Fibroblast of peridontal ligament (primary cell): ENCODE data around the gene SIRT2.
"Not testable (repeated sequence)": the region's sequence is repeated elsewhere in the genome, so short reads cannot be mapped to it uniquely, and the experiment has no call there.

ENCODE experiments used
- DNase-seq: peaks from one replicate; pipeline ENCODE4 v3.0.0-alpha.2; 2010; ENCODE audit errors: extremely low read depth

Gene SIRT2

GRCh38 chr19:38869160-38869835 lies 30.1 kb downstream of the SIRT2 start:
- no peak for DNase-seq

- DNase-seq, result no peak
Measured at GRCh38 chr19:38868551-38868950, 30.9 kb downstream of the SIRT2 start.

DNA sequence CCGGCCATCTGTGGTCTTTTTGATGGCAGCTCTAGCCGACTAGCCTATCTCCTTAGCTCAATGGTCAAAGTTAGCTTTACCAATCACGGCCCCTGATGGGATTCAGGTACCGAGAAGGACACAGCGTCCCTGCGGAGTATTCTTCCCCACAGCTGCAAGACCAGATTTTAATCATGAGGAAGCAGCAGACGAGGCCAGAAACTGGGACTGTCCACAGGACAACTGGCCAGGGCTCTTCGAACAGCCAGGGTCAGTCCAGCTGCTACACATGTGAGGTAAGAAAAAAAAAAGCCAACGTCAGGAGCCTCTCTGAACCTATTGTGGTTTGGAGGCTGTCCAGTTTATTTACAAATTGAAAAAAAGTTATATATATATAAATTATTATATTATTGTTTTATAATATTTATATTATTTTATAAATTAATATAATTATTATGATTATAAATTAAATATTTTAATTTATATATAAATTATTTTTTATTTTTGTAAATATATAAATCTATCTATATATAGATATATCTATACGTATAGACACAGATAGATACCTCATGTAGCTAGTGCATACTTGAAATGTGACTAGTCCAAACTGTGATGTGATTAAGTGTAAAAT lies 32.1 kb downstream of the SIRT2 start:
- no peak for DNase-seq

- DNase-seq, result peak; percentile 49
Measured at GRCh38 chr19:38862321-38863059, 36.9 kb downstream of the SIRT2 start.

GRCh38 chr19:38861368-38861767 lies 38.0 kb downstream of the SIRT2 start:
- no peak for DNase-seq

DNA sequence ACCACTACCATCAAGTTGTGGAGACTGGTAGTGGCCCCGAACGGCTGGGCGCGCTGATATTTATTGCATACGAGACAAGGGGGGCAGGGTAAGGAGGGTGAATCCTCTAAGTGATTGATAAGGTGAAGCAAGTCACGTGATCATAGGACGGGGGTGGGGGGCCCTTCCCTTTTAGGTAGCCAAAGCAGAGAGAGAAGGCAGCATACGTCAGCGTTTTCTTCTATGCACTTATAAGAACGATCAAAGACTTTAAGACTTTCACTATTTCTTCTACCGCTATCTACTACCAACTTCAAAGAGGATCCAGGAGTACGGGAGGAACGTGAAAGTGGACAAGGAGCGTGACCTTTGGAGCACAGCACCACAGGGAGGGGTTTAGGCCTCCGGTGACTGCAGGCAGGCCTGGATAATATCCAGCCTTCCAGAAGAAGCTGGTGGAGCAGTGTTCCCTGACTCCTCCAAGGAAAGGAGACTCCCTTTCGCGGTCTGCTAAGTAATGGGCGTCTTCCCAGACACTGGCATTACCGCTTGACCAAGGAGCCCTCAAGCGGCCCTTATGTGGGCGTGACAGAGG lies 39.7 kb downstream of the SIRT2 start:
- not testable (repeated sequence) for DNase-seq

DNA sequence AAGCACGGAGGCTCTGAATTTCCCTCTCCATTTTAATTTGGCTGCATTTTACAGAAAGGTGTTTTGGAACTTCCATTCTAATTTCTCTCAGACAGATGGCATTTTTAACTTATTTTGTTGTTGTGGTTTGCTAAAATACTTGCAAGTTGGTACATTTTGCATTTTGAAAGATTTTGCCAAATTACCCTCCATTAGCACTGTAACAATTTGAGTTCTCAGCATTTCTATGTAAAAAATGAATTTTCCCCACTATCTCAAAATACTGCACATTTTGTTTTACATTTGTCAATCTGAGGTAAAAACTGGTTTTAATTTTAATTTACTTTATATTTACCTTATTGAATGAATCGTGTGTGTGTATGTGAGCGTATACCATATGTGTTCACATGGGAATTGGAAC lies 42.6 kb downstream of the SIRT2 start:
- DNase-seq, result no peak

GRCh38 chr19:38855751-38856150 lies 43.7 kb downstream of the SIRT2 start:
- not testable (repeated sequence) for DNase-seq

GRCh38 chr19:38854961-38855360 lies 44.5 kb downstream of the SIRT2 start:
- not testable (repeated sequence) for DNase-seq

- DNase-seq, result no peak
Measured at GRCh38 chr19:38853214-38853613, 46.2 kb downstream of the SIRT2 start.

GRCh38 chr19:38852231-38853044 lies 47.0 kb downstream of the SIRT2 start:
- peak; percentile 64 for DNase-seq

DNA sequence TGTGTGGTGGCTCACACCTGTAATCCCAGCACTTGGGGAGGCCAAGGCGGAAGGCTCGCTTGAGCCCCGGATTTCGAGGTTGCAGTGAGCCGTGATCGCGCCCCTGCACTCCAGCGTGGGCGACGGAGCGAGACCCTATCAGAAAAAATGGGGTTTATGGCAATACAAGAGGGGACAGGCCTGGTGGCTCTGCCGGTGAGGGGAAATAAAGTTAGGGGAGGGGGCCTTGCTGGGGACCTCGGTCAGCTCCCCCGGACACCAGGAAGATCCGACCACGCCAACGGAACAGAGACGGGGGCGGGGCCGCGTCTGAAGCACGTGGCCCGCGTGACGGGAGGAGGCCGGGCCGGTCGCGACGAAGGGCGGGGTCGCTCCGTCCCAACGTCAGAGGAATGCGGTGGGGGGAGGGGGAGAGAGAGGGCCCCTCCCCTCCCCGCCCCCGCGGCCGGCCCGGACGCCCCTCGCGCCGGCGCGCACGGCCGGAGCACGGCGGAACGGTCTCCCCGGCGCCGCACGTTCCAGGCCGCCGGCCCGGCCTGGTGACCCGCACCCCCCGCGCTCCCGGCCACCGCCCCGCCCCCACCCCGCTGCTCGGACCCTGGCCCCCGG lies 47.7 kb downstream of the SIRT2 start:
- peak; percentile 82 for DNase-seq

- no peak for DNase-seq
Measured at GRCh38 chr19:38850976-38851621, 48.3 kb downstream of the SIRT2 start.

- peak; percentile 100 for DNase-seq
Measured at GRCh38 chr19:38850436-38850975, 48.9 kb downstream of the SIRT2 start.

GRCh38 chr19:38849860-38850435 lies 49.5 kb downstream of the SIRT2 start, which contains the start of gene HNRNPL:
TSS of gene HNRNPL (minus strand) at chr19:38849986. CDS start at chr19:38849966, 20 bp downstream.
- DNase-seq, result no peak

- peak; percentile 93 for DNase-seq
Measured at GRCh38 chr19:38849147-38849859, 50.1 kb downstream of the SIRT2 start.

DNA sequence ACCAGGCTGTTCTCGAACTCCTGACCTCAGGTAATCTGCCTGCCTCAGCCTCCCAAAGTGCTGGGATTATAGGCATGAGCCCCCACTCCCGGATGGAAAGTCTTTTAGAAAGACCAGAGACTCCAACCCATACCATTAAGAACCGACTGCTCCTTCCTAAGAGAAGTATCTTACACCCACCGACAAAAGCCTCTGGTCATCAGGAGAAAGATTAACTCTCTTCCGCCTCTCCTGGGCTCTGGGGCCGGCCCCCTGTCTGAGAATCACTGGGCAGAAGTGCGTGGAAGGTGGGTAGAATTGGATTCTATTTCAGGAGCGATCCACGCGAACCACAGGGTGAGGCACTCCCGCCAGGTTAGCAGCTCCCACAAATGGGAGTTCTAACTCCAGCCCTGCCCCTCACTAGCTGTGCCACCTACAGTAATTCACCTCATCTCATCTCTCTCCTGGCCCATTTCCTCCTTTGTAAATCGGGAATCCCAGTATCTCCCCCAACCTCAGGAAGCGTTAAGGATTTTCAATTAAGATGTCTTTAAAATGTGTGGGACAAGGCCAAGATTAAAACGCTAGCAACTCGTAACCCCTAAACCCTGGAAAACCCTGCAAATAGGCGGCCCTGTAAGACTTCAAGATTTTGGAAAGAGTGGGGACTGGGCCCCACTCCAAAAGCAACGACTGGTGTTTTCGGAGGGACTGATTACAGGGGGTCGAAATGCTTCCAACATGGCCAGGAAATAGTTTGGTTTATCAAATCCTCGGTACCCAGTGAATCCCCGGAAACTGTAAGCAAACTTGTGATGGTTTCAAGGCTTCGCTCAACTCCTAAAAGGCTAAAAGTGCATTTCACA lies 50.9 kb downstream of the SIRT2 start:
- peak; percentile 9 for DNase-seq

GRCh38 chr19:38846097-38846496 lies 53.3 kb downstream of the SIRT2 start:
- no peak for DNase-seq
